DND-41 (cell line): ENCODE measurements around the gene DDX24.

Experiments used
- CTCF ChIP-seq: IDR thresholded peaks from 2 replicates; pipeline ENCODE4 v1.5.1; 2012; ENCODE audit warnings: borderline replicate concordance, low read length, moderate library complexity, mild to moderate bottlenecking; ENCODE audit not compliant: poor library complexity, severe bottlenecking; ENCODE audit errors: extremely low read depth
- EZH2 ChIP-seq: IDR thresholded peaks from 3 replicates; pipeline ENCODE4 v1.6.1; 2012; ENCODE audit warnings: borderline replicate concordance, low read depth, mild to moderate bottlenecking, moderate library complexity, low read length, inconsistent platforms; ENCODE audit not compliant: severe bottlenecking

- no peak for TF ChIP-seq EZH2
- no peak for TF ChIP-seq CTCF
These were observed 64.5 kb downstream of the DDX24 start for GRCh38 chr14:94016446-94016976.
